Activated CD4-positive, alpha-beta T cell treated with anti-CD3 and anti-CD28 coated beads for 24 hours (primary cell): Measurements from ENCODE around the gene TRDMT1.
A peak's percentile ranks its signal among the peaks of the same experiment; 100 is the strongest.

Source experiments
- DNase-seq, 2 donors: peaks; one replicate each; pipeline ENCODE4 v3.0.0-alpha.2; 2020; ENCODE audit warnings: low read depth in 2 of 2

The TRDMT1 gene

DNA sequence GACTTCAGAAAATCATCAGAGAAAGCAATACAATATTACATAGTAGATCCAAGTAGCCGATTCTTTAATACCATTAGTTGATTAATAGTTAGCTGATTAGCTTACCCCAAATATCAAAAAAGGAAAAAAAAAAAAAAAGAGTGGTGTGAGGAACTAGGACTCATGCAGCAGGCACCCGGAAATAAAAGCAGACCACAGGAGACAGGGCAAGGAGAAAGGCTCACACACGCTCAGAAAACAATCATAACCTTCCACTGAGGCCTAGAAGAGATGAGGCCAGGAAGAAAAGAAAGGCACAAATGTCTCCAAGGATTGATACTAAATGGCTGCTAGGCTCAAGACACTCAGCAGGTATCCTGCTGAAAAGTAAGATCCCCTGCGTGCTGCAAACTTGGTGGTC, 25.9 kb downstream of the TRDMT1 start:
- DNase-seq: no peak

DNA sequence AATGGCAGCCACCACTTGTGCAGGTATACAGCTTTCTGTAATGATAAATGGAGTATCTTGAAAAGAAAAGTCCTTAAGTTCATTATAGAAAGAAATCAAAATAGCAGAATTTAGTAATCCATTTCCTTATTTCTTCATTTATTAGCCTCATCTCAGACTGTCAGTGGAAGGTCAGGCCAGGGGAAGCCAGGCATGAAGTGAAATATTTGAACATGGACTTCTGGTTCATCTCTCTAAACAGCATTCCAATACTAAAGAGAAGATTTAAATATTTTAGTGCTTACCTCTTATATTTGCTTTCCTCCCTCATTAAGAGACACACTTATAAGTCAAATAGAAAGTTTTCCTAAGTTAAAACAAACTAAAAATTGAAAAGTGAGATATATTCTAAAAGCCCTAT, 26.8 kb downstream of the TRDMT1 start:
- DNase-seq: no peak

DNA sequence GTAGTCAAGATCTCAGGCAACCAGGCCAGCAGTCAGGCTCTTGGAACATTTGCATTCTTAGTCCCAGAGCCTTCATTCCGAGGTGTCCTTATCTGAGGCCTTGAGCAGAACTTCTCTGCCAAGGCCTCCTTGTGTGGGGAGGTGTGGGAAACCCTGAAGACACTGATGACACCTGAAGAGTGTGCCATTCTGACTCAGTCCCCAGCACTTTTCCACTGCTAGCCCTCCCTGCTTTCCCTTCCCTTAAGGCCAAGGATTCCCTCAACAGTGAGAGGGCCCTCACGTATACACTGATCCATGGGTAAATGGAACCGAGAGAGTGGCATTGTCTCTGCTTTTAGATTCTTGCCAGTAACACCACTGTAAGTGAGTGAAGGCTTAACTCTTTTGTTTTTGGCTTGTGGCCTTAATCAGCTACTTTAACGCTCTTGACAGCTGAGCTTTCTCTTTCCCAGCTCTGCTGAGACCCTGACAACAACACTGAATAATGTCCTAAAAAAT, 30.3 kb downstream of the TRDMT1 start:
- DNase-seq: no peak

DNA sequence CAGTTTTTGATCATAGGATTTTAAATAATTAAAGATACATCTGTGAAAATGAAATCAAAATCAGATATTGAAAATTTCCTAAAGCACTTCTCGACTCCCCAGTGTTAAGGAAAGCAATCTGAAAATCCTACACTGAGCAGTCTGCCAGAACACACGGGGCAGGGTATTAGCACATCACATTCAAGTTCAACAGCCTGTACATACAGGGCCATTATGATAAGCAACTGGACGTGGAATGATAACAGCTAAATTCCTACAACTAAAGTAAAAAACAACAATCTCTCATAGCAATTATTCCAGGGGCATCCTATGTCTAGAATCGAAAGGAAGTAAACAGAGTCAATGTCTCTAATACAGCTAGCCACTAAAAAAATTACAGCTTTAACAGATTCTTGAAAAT, 31.7 kb downstream of the TRDMT1 start:
- no peak for DNase-seq

DNA sequence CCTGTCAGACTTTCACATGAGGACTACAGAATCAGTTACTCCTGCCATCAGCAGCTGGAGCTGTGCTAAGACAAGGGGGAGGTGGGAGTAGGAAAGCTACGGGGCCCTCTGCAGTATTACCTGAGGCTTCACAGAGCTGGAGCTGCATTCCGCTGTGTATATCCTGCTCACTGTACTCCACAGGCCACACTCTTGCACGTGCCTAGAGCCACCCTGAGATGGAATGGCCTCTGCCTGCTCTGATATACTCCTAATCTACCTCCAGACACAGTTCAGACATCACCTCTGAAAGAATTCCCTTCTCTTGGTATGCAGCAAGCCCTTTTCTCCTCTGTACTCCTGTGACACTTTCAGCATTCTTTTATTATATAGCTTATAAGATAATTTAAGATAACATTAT, 34.8 kb downstream of the TRDMT1 start:
- no peak for DNase-seq

DNA sequence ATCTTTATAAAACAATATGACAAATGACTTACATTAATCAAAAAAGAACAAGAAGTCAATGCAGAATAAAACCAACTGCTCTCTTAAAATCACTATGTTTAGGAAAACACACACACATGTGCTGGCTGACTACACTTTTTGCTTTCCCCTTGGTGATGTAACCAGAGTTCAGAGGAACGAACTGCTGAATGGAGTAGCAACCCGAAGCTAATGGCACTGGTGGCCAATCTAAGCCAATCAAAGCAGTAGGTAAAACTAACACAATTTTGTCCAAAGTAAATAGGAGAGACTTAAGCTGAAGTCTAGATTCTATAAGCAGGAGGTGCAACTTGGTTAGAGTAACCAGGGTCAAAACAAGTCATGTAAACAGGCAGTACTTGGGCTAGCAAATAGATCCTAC, 38.6 kb downstream of the TRDMT1 start:
- DNase-seq: no peak

DNA sequence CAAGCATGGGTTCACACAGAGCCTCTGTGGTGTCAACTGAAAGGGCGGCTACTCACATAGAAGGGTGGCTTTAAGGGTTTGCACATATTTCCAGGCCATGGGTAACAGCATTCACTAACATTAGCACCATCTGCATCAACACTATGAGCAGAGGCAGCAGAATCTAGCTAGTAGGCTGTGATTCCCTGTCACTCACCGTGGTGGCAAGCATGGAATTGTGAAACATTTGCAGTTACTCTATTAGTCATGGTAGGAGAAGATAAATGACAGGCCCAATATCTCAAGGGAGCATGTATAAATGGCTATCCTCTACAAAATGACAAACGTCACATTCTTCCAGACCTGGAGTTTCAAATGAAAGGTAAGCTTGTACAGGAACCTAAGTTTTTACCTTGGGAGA, 39.7 kb downstream of the TRDMT1 start:
- DNase-seq: no peak

DNA sequence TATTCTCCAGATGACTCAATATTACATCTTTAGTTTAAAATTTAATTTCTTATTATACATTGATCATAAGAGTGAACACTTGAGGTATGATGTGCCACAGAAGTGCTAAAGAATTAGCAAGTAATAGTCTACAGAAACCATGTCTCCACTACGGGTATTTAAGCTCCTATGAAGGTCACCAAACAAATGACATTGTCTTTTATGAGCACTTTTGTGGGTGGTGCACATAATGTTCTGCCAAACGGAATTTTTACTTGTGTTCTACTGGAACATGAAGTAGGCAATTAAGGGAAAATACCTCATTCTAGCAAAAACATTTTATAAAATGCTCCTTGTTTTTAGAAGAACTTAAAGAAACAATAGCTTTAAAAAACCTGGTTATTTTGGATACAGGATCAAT, 44.4 kb downstream of the TRDMT1 start:
- no peak for DNase-seq

DNA sequence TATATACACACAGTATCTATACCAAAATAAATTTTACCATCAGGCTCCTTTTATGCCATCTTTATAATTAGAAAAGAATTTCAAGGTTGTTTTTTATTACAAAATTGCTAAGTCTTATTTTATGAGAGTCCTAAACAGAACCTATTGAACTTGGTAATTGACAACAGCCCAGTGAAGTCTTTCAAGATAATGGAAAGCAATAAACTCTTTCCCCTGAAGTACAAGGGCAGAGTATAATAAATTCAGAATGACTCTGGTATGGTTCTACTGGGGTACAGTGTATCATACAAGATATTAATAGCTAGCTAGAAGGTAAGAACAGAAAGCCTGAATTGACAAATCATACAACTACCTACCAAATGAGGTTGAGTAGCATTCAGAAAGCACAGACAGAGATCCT, 45.6 kb downstream of the TRDMT1 start:
- no peak for DNase-seq

DNA sequence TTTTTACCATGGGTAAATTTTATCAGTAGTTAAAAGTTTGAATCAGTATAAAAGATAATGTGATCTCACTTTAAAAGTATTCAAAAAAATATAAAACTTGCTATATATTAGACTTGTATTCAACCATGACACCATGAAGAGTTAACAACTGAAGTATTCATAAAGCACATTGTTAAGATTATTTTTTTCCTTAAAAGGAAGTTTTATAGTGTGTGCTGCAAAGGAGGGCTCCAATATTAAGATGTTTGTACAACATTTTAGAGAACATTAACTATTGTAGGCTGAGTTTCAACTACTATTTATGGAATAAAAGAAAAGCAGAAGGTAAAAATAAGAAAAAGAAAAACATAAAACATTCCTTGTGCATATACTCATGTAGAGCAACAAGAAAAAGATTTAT, 47.4 kb downstream of the TRDMT1 start:
- DNase-seq: no peak

DNA sequence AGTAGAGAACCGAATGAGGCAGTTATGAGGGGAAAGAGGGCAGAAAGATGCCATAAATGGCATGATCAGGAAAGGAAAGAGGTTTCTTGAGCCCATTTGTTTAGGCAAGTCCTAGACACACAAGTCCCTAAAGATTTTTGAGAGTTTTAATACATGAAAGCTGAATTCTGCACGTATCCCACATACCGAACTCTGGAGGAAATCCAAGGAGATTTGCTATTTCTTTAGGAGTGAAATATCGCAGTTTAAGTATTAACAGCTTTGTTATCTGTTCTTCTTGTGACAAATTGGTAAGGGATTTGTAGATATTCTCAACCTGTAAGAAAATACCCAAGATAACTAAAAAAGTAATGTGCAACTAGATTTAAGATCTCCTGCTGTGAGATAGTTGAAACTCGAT, 48.2 kb downstream of the TRDMT1 start:
- DNase-seq: no peak

DNA sequence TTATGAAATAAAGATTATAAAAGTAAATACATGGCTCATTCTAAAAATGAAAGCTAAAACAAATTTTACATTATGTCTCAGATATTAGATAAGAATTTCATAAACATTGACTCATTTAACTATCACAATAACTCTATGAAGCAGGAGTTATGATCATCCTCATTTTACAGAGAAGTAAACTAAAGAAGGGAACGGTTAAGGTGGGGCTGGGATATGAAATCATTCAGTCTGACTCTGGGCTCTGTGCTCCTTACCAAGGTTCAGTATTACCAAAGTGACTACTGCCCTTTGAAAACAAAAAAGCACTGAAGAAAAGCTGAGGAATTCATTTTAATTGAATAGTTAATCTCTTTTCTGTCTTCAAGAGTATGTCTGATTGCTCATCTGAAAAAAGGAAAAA, 49.8 kb downstream of the TRDMT1 start:
- no peak for DNase-seq

DNA sequence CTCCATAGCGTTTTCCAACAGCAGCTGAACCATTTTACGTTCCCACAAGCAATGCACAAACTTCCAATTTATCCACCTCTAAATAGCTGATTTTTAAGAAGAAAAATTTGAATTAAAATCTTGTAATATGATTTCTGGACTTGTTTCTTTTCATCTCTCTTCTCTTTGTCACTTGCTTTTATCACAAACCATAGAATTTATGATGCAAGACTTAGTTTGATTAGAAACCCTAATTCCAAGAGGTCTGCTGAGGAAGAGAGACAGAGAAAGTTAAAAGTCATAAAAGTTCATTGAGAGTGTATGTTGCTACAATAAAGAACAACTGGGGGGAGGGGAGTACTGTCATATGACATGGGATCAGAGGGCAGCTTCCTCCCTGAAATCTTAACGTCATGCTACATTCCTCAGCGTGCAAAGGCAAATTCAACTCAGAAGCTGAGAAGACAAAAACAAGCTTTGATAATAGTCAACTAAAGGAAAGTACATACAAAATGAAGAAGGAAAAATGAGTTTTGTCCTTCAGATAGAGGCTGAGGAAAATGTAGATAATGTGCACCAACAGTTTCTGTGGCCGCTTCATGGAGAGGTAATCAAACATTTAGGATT, 53.5 kb downstream of the TRDMT1 start:
- DNase-seq: no peak

DNA sequence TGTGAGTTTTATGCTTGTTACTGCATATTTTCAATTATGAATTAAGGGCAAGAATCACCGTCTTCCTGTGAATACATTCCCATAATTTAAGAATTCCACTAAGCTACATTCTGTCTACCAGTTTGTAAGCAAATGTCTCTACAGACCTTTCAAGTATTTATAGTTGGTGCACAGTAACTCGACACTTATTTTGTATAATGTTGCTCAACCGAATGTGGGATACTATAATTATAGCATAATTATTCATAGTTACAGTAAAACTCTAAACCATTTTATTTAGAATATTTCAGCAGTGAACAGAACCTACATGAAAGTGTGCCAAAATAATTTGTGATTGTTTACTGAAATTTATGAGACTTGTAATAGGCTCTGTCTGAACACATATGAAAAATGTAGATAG, 54.6 kb downstream of the TRDMT1 start:
- DNase-seq: no peak

DNA sequence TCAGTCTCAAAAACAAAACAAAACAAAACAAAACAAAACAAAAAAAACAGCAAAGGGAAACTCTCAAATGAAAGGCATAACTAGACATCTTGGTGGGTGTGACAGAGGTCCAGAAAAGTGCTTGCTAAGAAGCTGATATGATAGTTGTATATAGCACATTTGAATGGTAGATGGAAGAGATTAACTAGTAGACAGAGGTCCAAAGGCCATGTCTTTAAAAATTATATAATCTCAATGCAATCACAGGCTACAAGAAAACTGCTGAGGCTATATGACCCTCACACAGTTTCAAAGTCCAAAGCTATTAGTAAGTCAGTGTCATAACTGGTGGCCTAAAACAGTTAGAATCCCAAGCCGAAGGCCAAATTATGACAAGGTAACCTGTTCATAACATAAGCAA, 56.2 kb downstream of the TRDMT1 start:
- DNase-seq: no peak

DNA sequence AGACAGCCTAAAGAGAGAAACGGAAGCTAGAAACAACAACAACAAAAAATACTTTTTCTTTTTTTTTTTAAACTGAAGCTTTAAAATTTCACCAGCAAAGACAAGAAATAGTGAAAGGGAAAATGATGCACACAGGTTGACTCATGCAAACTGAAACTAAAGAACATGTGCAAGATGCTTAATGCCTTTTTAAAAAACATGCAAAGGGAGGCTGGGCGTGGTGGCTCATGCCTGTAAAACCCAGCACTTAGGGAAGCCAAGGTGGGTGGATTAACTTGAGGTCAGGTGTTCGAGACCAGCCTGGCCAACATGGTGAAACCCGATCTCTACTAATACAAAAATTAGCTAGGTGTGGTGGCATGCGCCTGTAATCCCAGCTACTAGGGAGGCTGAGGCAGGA, 56.7 kb downstream of the TRDMT1 start:
- DNase-seq: peak; percentile 42 to 49

DNA sequence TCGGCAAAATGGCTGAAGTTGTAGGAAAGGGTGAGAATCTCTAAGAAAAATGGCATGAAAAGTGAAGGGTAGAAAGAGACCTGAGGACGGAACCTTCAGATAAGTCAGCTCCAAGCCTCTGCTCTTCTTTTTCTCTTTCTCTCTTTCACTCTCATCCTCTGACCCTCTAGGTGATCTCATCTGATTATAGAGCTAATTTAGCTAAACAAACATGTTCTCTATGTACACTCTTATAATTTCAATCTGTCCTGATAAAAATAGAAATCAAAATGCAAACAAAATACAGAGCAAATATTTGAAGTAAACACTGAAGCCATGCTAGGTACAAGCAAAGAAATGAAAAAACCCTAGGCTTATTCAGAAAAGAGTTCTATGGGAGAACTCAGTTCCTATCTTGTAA, 57.4 kb downstream of the TRDMT1 start:
- no peak for DNase-seq

DNA sequence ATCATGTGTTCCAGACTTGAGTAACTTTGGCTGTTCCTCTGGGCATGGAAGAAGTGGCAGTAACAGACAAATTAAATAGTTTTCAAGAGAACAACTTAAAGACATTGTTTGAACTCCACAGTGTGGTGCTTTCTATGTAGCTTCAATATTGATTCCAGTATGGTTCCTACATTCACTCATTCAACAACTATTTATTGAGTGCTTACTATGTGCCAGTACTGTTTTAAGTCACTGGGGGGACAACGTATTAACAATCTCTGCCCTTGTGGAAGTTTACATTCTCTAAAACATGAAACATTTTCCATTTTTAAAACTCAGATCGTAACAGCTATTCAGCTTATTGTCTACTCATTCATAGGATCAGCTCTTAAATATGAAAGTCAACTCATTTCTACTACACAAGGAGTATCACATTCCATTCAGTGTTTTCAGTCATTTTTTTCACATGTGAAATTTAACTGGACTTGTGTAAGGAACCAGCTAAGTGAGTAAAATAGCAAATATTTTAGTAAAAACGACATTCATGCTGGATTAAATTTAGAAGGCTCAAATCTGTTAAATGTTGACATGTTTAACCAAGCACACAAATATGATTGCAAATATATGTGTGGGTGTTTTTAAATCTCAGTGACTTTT, 58.3 kb downstream of the TRDMT1 start:
- no peak for DNase-seq

DNA sequence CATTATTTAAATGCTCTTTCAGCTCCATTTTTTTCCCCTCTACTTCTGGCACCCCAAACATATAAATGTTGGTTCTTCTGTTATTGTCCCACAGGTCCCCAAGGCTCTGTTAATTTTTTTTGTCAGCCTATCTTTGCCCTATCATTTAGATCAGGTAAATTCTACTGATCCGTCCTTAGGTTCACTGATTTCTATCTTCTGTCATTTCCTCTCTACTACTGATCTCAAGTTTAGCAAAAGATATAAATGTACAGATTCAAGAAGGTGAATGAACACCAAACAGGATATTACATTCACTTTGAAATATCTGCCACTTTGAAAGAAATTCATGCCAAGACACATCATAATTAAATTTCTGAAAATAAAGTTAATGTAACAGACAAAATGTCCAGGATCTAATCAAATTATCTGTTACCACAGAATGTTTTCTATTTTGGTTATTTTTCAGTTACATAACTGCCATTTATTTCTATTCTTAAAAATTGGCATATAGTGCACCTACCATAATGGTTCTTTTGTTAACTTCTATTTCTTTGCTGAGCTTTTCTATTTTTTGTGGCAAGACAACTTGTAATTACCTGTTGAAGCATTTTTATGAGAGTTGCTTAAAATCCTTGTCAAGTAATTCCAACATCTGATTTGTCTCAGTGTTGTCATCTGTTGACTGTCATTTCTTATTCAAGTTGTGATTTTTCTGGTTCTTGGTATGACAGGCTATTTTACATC, 59.8 kb downstream of the TRDMT1 start:
- no peak for DNase-seq

DNA sequence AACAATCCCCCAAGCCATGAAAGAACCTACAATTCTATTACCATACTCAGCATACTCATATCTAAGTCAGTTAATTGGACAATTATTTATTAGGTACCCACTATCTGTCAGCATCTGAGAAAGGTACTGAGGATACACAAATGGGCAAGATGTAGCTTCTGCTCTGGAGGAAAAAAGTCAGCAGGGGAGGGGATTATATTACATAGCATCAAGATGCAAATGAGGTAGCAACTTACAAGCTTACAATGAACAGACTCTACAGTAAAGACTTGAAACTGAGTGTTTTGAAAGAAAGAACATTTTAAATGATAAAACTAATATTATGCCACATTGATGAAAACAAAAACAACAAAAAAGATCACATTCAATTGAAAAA, 61.1 kb downstream of the TRDMT1 start:
- no peak for DNase-seq

DNA sequence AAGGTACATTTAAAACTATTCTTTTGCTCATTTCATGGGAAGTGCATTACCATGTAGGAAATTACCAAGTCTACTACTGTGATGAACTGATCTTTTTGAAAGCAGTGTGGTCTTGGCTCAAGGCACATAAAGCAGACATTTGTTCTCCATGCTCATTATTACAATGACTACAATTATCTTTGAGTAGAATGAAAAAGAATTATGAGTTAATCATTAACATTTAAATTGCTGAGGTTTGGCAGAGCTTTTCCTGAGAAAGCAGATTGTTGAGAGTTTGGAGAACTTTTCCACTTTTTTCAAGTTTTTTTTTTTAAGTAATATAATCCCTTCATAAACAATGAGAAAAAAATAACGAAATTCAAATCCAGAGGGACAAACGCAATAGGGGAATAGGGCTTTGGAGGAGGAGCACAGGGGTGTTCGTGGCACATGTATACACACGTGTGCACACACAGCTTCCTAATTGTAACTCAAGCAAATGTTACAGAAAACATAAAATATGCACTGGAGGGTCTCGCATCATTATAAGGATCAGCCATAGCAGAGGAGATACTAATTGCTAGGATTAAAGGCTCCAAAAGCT, 62.9 kb downstream of the TRDMT1 start:
- no peak for DNase-seq

DNA sequence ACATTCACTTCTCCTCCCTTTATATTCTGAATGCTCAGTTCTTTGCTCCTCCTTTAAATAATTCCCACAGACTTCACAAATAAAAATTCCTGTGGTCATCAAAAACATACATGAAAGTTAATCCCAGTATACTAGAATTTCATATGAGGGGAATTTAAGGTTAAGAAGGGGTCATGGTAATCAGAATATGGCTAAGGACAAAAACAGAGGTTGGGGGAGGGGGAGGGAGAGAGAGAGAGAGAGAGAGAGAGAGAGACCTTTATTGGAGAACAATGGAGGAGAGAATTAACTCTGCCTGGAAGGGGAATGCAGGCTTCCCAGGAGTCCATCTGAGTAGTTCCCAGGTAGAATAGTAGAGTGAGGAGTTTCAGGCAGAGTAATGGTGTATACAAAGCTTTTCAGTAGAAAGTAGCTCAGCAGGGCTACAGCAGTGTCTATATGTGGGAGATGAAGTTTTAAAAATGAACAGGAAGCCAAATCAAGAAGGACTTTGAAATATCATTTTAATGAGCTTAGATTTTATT, 66.7 kb downstream of the TRDMT1 start:
- DNase-seq: no peak

DNA sequence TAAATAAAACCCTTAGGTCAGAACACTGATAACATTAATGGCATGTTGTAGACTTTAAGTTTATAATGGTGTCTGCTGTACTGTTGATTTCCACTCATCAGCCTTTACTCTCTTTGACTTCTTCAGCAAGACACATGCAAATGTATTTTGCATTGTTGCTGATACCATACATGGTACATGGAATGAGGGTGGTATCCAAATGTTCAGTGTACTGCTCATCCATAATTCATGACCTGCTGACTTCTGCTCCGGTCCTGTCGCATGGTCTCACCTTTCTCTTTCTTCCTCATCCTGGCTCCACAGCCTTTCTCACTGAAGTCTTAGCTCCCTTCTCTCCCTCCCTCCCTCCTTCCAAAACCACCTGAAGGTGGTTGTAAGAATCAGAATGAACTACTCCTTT, 67.2 kb downstream of the TRDMT1 start:
- no peak for DNase-seq
